ENCODE measurements around the gene GTPBP6.

Gene GTPBP6

DNA sequence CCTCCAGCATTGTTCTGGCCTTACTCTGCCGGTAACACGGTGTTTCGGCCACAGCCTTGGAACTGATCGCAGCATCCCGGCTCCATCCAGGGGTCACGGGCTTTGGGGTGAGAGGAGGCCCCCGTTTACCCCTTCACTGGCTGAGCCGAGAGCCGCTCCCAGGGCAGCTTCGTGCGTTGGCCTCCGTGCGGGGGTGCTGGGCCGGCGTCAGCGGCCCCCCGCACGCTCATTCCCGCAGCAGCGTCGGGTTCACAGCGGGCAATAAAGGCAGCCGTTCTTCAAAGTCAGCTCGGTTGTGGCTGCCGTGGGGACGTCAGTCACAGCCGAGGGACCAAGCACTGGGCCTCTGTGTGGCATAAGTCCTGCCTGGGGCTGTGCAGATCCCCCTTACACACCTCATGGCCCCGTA, 62.7 kb downstream of the GTPBP6 start:
- no peak overlapping the region for H3K4me3 ChIP-seq (ENCODE audit: low read depth, low read length)
- TF ChIP-seq, protein P1, sequence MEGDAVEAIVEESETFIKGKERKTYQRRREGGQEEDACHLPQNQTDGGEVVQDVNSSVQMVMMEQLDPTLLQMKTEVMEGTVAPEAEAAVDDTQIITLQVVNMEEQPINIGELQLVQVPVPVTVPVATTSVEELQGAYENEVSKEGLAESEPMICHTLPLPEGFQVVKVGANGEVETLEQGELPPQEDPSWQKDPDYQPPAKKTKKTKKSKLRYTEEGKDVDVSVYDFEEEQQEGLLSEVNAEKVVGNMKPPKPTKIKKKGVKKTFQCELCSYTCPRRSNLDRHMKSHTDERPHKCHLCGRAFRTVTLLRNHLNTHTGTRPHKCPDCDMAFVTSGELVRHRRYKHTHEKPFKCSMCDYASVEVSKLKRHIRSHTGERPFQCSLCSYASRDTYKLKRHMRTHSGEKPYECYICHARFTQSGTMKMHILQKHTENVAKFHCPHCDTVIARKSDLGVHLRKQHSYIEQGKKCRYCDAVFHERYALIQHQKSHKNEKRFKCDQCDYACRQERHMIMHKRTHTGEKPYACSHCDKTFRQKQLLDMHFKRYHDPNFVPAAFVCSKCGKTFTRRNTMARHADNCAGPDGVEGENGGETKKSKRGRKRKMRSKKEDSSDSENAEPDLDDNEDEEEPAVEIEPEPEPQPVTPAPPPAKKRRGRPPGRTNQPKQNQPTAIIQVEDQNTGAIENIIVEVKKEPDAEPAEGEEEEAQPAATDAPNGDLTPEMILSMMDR (IDR thresholded peaks at IDR 0.05; ENCODE audit: low read depth, low read length, missing control alignments), result no peak
- in situ Hi-C loops (cut with HindIII; ENCODE audit: low sequenced_read_pairs), result no loop called here
- DNase-seq (ENCODE audit: low read depth), result no peak
